Measurements from ENCODE around the gene IFIT2. TPM values are rescaled to one million over a fixed set of nuclear protein-coding genes. Genes with fewer than 3 reads are reported as not detected.
A peak's percentile ranks its signal among the peaks of the same experiment; 100 is the strongest.

Gene IFIT2
- total RNA-seq, 6 donors from 2014 or later: 7.8 to 49.0 (median 12.0) TPM

DNA sequence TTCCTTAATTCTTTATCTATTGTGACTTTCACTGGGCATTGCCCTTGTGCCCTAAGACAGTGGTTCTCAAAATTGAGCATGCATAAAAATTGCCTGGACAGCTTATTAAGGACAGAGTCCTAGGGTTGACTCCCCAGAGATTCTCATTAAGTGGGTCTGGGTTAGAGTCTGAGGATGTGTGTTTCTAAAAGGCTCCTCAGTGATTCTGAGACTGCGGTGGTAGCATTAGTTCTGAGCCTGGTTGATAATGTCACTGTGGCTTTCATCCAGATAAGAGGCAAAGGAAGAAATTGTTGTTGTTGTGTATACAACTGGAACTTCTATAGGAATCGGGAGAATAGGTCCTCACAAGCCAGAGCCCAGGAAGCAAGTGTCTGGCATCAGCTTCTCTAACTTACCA is 1.3 kb downstream of the IFIT2 start:
- WGBS, 2 donors: 28 to 41% methylated on average over 2 of the region's 2 CpGs
- no peaks in the 10 kb centered on the region for H3K27me3 ChIP-seq
- TF ChIP-seq POLR2AphosphoS5 (IDR thresholded peaks at IDR 0.05) (no peak), EP300 (IDR thresholded peaks at IDR 0.05) (no peak), POLR2A (IDR thresholded peaks at IDR 0.05) (no peak)
- TF ChIP-seq, protein P1, sequence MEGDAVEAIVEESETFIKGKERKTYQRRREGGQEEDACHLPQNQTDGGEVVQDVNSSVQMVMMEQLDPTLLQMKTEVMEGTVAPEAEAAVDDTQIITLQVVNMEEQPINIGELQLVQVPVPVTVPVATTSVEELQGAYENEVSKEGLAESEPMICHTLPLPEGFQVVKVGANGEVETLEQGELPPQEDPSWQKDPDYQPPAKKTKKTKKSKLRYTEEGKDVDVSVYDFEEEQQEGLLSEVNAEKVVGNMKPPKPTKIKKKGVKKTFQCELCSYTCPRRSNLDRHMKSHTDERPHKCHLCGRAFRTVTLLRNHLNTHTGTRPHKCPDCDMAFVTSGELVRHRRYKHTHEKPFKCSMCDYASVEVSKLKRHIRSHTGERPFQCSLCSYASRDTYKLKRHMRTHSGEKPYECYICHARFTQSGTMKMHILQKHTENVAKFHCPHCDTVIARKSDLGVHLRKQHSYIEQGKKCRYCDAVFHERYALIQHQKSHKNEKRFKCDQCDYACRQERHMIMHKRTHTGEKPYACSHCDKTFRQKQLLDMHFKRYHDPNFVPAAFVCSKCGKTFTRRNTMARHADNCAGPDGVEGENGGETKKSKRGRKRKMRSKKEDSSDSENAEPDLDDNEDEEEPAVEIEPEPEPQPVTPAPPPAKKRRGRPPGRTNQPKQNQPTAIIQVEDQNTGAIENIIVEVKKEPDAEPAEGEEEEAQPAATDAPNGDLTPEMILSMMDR (IDR thresholded peaks at IDR 0.05): no peak
- ATAC-seq (ENCODE audit: low FRiP score in 2 of 2) (no peak), DNase-seq (no peak)
- peaks cover 18 to 33% (median 27%) of the 10 kb centered on the region in 4 donors for H3K4me1 ChIP-seq
- no peaks in the 10 kb centered on the region for H3K9me3 ChIP-seq
- H3K27ac ChIP-seq: peak overlapping the region; percentile 17 to 94 (median 92)
- H3K4me3 ChIP-seq: peak overlapping the region in 3 of 4 donors; percentile 43 to 61 (median 59)
- H3K36me3 ChIP-seq: peaks cover 0 to 24% (median 19%) of the 10 kb centered on the region in 4 donors

DNA sequence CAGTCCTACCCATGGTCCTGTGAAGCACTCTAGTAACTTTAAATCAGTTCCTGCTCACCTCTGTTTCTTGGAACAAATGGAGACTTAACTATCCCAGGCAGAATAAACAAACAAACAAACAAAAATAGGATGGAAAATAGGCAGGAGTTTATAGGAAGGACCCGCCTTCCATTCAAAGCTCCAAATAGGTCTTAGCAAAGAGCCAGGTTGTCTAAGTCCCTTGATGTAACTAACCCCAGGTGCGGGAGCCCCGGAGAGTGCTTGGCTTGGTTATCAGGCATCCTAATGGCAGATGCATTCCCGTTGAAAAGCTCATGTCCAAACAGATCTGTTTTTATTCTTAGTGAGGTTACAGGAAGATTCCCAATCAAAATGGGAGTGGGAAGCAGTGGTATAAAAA is 2.2 kb downstream of the IFIT2 start:
- Histone ChIP-seq H3K4me3 (peak overlapping the region in 2 of 4 donors; percentile 59 to 61), H3K4me1 (peaks cover 18 to 33% (median 27%) of the 10 kb centered on the region in 4 donors), H3K27ac (no peak overlapping the region), H3K36me3 (peaks cover 0 to 32% (median 19%) of the 10 kb centered on the region in 4 donors), H3K9me3 (no peaks in the 10 kb centered on the region), H3K27me3 (no peaks in the 10 kb centered on the region)
- ATAC-seq (ENCODE audit: low FRiP score in 2 of 2) (no peak), DNase-seq (no peak)
- WGBS, 2 donors: 84 to 92% methylated on average over 4 of the region's 4 CpGs
- TF ChIP-seq POLR2AphosphoS5 (IDR thresholded peaks at IDR 0.05) (no peak), POLR2A (IDR thresholded peaks at IDR 0.05) (no peak), EP300 (IDR thresholded peaks at IDR 0.05) (no peak)
- TF ChIP-seq, protein P1 (IDR thresholded peaks at IDR 0.05): no peak

DNA sequence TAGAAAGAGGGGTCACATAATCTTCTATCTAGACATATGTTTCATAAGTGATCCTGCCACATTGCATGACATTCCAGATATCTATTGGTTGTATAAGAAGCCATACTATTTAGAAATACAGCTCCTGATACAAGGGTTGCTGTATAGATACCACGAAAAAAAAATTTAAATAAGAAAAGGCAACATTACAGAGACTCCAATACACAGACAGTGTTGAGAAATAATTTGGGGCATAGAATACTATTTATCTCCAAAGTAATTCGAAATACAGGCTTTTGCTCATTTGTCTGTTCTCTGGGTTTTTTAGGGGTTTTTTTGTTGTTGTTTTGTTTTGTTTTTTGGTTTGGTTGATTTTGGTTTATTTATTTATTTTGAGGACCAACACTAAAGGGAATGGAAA is 2.6 kb downstream of the IFIT2 start:
- Histone ChIP-seq H3K27me3 (no peaks in the 10 kb centered on the region), H3K4me3 (no peak overlapping the region), H3K27ac (no peak overlapping the region), H3K4me1 (peaks cover 18 to 33% (median 27%) of the 10 kb centered on the region in 4 donors), H3K36me3 (peaks cover 0 to 36% (median 19%) of the 10 kb centered on the region in 4 donors), H3K9me3 (no peaks in the 10 kb centered on the region)
- no peak for ATAC-seq (ENCODE audit: low FRiP score in 2 of 2)
- TF ChIP-seq, protein P1 (IDR thresholded peaks at IDR 0.05): no peak
- TF ChIP-seq POLR2AphosphoS5 (IDR thresholded peaks at IDR 0.05) (no peak), POLR2A (IDR thresholded peaks at IDR 0.05) (no peak), EP300 (IDR thresholded peaks at IDR 0.05) (no peak)
- 95 to 99% methylated on average over 2 of the region's 2 CpGs for WGBS, 2 donors
- no peak for DNase-seq

DNA sequence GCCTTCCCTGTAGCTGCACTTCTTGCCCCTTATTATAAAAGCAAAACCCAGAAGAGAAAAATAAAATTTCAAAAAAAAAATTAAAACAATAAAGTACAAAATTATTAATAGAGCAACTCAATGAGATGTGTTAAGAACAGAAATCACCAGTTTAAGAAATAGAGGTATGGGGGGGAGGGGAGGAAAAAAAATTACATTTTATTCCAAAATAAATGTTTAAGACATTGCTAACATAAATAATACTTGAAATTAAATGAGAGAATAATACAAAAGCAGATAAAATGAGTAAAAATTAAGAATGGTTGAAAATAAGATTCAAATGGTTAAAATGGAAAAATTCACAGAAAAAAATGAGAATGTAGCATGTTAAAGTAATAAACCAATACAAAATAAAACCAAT is 3.1 kb downstream of the IFIT2 start:
- Histone ChIP-seq H3K4me3 (no peak overlapping the region), H3K36me3 (peaks cover 0 to 36% (median 19%) of the 10 kb centered on the region in 4 donors), H3K27ac (no peak overlapping the region), H3K9me3 (no peaks in the 10 kb centered on the region), H3K27me3 (no peaks in the 10 kb centered on the region), H3K4me1 (peaks cover 18 to 33% (median 27%) of the 10 kb centered on the region in 4 donors)
- DNase-seq (no peak), ATAC-seq (ENCODE audit: low FRiP score in 2 of 2) (no peak)
- TF ChIP-seq POLR2AphosphoS5 (IDR thresholded peaks at IDR 0.05): no peak
- no peak for TF ChIP-seq EP300 (IDR thresholded peaks at IDR 0.05)
- no peak for TF ChIP-seq POLR2A (IDR thresholded peaks at IDR 0.05)
- TF ChIP-seq, protein P1 (IDR thresholded peaks at IDR 0.05): no peak

DNA sequence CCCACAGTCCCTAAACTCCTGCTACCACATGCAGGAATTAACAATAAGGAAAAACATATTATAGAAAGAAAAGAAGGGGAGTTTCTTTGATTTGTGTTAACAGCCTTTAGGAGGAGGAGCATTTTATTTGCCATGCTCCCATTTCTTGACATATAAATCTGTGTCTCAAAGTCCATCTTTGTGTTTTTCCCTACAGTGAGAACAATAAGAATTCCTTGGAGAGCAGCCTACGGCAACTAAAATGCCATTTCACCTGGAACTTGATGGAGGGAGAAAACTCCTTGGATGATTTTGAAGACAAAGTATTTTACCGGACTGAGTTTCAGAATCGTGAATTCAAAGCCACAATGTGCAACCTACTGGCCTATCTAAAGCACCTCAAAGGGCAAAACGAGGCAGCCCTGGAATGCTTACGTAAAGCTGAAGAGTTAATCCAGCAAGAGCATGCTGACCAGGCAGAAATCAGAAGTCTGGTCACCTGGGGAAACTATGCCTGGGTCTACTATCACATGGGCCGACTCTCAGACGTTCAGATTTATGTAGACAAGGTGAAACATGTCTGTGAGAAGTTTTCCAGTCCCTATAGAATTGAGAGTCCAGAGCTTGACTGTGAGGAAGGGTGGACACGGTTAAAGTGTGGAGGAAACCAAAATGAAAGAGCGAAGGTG is 4.1 kb downstream of the IFIT2 start:
- H3K27me3 ChIP-seq: no peaks in the 10 kb centered on the region
- no peak for DNase-seq
- H3K4me3 ChIP-seq: no peak overlapping the region
- H3K9me3 ChIP-seq: no peaks in the 10 kb centered on the region
- WGBS, 2 donors: 93 to 95% methylated on average over 9 of the region's 9 CpGs
- peaks cover 0 to 36% (median 19%) of the 10 kb centered on the region in 4 donors for H3K36me3 ChIP-seq
- TF ChIP-seq POLR2A (IDR thresholded peaks at IDR 0.05): no peak
- no peak for TF ChIP-seq POLR2AphosphoS5 (IDR thresholded peaks at IDR 0.05)
- no peak for TF ChIP-seq EP300 (IDR thresholded peaks at IDR 0.05)
- TF ChIP-seq, protein P1 (IDR thresholded peaks at IDR 0.05): no peak
- no peak for ATAC-seq (ENCODE audit: low FRiP score in 2 of 2)
- H3K27ac ChIP-seq: no peak overlapping the region
- H3K4me1 ChIP-seq: peaks cover 16 to 30% (median 26%) of the 10 kb centered on the region in 4 donors
